ENCODE results near the gene KIR2DL1. TPM values are rescaled to one million over a fixed set of nuclear protein-coding genes. Genes with fewer than 3 reads are reported as not detected.
"Not testable (repeated sequence)": the region's sequence is repeated elsewhere in the genome, so short reads cannot be mapped to it uniquely, and the experiment has no call there.

Gene KIR2DL1
- total RNA-seq, result not detected

- H3K27me3 ChIP-seq (ENCODE audit: control insufficient read depth in 3 of 3, insufficient read depth in 3 of 3, low read length in 3 of 3); H3K27ac ChIP-seq (ENCODE audit: low read depth, low read length); H3K9me3 ChIP-seq (ENCODE audit: control insufficient read depth in 3 of 3, low read length in 3 of 3); H3K4me3 ChIP-seq (ENCODE audit: low read length in 3 of 3); H3K36me3 ChIP-seq (ENCODE audit: control insufficient read depth in 3 of 3, insufficient read depth in 3 of 3, low read length in 3 of 3); H3K4me1 ChIP-seq (ENCODE audit: control insufficient read depth in 3 of 3, insufficient read depth in 3 of 3, low read length in 3 of 3); H3K9ac ChIP-seq (ENCODE audit: low read depth in 1 of 3, low read length in 3 of 3): not testable (repeated sequence)
Measured at GRCh38 chr19:54769646-54770045, at the start of gene KIR2DL1. Gene KIR2DL1 (plus strand): TSS chr19:54769793. CDS start chr19:54769851, 58 bp downstream.

- no peak within 1 kb of the TSS for H3K4me3 ChIP-seq (ENCODE audit: low read length in 3 of 3)
- no peaks in the 10 kb centered on the region for H3K27me3 ChIP-seq (ENCODE audit: control insufficient read depth in 3 of 3, insufficient read depth in 3 of 3, low read length in 3 of 3)
- no peak within 1 kb of the TSS for H3K27ac ChIP-seq (ENCODE audit: low read depth, low read length)
- H3K4me1 ChIP-seq (ENCODE audit: control insufficient read depth in 3 of 3, insufficient read depth in 3 of 3, low read length in 3 of 3), result no peaks in the 10 kb centered on the region
- H3K9ac ChIP-seq (ENCODE audit: low read depth in 1 of 3, low read length in 3 of 3), result no peak within 1 kb of the TSS
- H3K36me3 ChIP-seq (ENCODE audit: control insufficient read depth in 3 of 3, insufficient read depth in 3 of 3, low read length in 3 of 3), result no peaks in the 10 kb centered on the region
- H3K9me3 ChIP-seq (ENCODE audit: control insufficient read depth in 3 of 3, low read length in 3 of 3), result peaks cover 0 to 13% (median 3%) of the 10 kb centered on the region in 3 donors
Measured at GRCh38 chr19:54724142-54724541, 45.5 kb upstream of the KIR2DL1 start, which contains the start of gene KIR3DL3. Gene KIR3DL3 (plus strand): TSS chr19:54724442. CDS start chr19:54724497, 55 bp downstream.

DNA sequence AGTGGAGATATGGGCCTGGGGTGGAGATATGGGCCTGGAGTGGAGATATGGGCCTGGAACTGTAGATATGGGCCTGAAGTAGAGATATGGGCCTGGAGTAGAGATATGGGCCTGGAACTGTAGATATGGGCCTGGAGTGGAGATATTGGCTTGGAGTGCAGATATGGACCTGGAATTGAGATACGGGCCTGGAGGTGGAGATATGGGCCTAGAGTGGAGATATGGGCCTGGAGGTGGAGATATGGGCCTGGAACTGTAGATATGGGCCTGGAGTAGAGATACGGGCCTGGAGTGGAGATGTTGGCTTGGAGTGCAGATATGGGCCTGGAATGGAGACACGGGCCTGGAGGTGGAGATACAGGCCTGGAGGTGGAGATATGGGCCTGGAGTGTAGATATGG is 44.9 kb upstream of the KIR2DL1 start:
- no peak overlapping the region for H3K27ac ChIP-seq (ENCODE audit: low read depth, low read length)
- no peak overlapping the region for H3K4me3 ChIP-seq (ENCODE audit: low read length in 3 of 3)
- H3K9me3 ChIP-seq (ENCODE audit: control insufficient read depth in 3 of 3, low read length in 3 of 3), result peaks cover 0 to 13% (median 3%) of the 10 kb centered on the region in 3 donors
- no peaks in the 10 kb centered on the region for H3K27me3 ChIP-seq (ENCODE audit: control insufficient read depth in 3 of 3, insufficient read depth in 3 of 3, low read length in 3 of 3)
- no peaks in the 10 kb centered on the region for H3K36me3 ChIP-seq (ENCODE audit: control insufficient read depth in 3 of 3, insufficient read depth in 3 of 3, low read length in 3 of 3)
- no peak overlapping the region for H3K9ac ChIP-seq (ENCODE audit: low read depth in 1 of 3, low read length in 3 of 3)
- H3K4me1 ChIP-seq (ENCODE audit: control insufficient read depth in 3 of 3, insufficient read depth in 3 of 3, low read length in 3 of 3), result no peaks in the 10 kb centered on the region

GRCh38 chr19:54725321-54725720 is 44.3 kb upstream of the KIR2DL1 start:
- no peaks in the 10 kb centered on the region for H3K36me3 ChIP-seq (ENCODE audit: control insufficient read depth in 3 of 3, insufficient read depth in 3 of 3, low read length in 3 of 3)
- H3K27me3 ChIP-seq (ENCODE audit: control insufficient read depth in 3 of 3, insufficient read depth in 3 of 3, low read length in 3 of 3), result no peaks in the 10 kb centered on the region
- H3K9me3 ChIP-seq (ENCODE audit: control insufficient read depth in 3 of 3, low read length in 3 of 3), result peaks cover 0 to 13% (median 3%) of the 10 kb centered on the region in 3 donors
- no peak overlapping the region for H3K4me3 ChIP-seq (ENCODE audit: low read length in 3 of 3)
- H3K27ac ChIP-seq (ENCODE audit: low read depth, low read length), result no peak overlapping the region
- no peaks in the 10 kb centered on the region for H3K4me1 ChIP-seq (ENCODE audit: control insufficient read depth in 3 of 3, insufficient read depth in 3 of 3, low read length in 3 of 3)
- H3K9ac ChIP-seq (ENCODE audit: low read depth in 1 of 3, low read length in 3 of 3), result no peak overlapping the region

DNA sequence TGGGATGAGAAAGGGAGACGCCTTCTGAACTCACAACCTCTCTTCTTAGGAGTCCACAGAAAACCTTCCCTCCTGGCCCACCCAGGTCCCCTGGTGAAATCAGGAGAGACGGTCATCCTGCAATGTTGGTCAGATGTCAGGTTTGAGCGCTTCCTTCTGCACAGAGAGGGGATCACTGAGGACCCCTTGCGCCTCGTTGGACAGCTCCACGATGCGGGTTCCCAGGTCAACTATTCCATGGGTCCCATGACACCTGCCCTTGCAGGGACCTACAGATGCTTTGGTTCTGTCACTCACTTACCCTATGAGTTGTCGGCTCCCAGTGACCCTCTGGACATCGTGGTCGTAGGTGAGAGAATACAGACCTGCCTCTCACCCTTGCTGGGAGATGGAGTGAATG is 42.0 kb upstream of the KIR2DL1 start:
- Histone ChIP-seq H3K4me1 (ENCODE audit: control insufficient read depth in 3 of 3, insufficient read depth in 3 of 3, low read length in 3 of 3) (no peaks in the 10 kb centered on the region), H3K27me3 (ENCODE audit: control insufficient read depth in 3 of 3, insufficient read depth in 3 of 3, low read length in 3 of 3) (no peaks in the 10 kb centered on the region), H3K4me3 (ENCODE audit: low read length in 3 of 3) (no peak overlapping the region), H3K9me3 (ENCODE audit: control insufficient read depth in 3 of 3, low read length in 3 of 3) (peaks cover 0 to 3% (median 0%) of the 10 kb centered on the region in 3 donors), H3K9ac (ENCODE audit: low read depth in 1 of 3, low read length in 3 of 3) (no peak overlapping the region), H3K36me3 (ENCODE audit: control insufficient read depth in 3 of 3, insufficient read depth in 3 of 3, low read length in 3 of 3) (no peaks in the 10 kb centered on the region), H3K27ac (ENCODE audit: low read depth, low read length) (no peak overlapping the region)

DNA sequence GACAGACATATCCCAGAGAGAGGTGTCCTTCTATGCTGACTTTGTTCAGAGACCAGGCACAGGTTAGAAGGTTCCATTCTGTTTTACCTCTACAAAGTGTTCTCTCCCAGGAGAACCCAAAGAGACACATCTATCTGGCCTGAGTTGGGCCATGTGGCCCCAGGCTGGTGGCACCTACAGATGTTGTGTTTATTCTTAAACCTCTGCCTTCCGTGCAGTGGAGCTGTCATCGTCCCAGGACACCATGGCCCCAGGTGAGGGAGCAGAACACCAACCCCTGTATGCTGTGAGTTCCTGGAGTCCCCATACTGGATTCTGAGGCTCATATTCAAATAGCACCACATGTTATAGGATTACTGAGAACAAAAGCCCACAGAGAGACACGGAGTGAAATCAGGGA is 41.4 kb upstream of the KIR2DL1 start:
- no peak overlapping the region for H3K9ac ChIP-seq (ENCODE audit: low read depth in 1 of 3, low read length in 3 of 3)

GRCh38 chr19:54729416-54730188 is 40.0 kb upstream of the KIR2DL1 start:
- Histone ChIP-seq H3K36me3 (ENCODE audit: control insufficient read depth in 3 of 3, insufficient read depth in 3 of 3, low read length in 3 of 3) (no peaks in the 10 kb centered on the region), H3K4me3 (ENCODE audit: low read length in 3 of 3) (no peak overlapping the region), H3K27ac (ENCODE audit: low read depth, low read length) (no peak overlapping the region), H3K9me3 (ENCODE audit: control insufficient read depth in 3 of 3, low read length in 3 of 3) (peaks cover 0 to 3% (median 0%) of the 10 kb centered on the region in 3 donors), H3K9ac (ENCODE audit: low read depth in 1 of 3, low read length in 3 of 3) (no peak overlapping the region), H3K4me1 (ENCODE audit: control insufficient read depth in 3 of 3, insufficient read depth in 3 of 3, low read length in 3 of 3) (no peaks in the 10 kb centered on the region), H3K27me3 (ENCODE audit: control insufficient read depth in 3 of 3, insufficient read depth in 3 of 3, low read length in 3 of 3) (no peaks in the 10 kb centered on the region)

More for the DNA sequence above, 41.4 kb upstream of the KIR2DL1 start:
- no peaks in the 10 kb centered on the region for H3K27me3 ChIP-seq (ENCODE audit: control insufficient read depth in 3 of 3, insufficient read depth in 3 of 3, low read length in 3 of 3)
- no peak overlapping the region for H3K4me3 ChIP-seq (ENCODE audit: low read length in 3 of 3)
- no peaks in the 10 kb centered on the region for H3K4me1 ChIP-seq (ENCODE audit: control insufficient read depth in 3 of 3, insufficient read depth in 3 of 3, low read length in 3 of 3)
- no peak overlapping the region for H3K27ac ChIP-seq (ENCODE audit: low read depth, low read length)
- H3K36me3 ChIP-seq (ENCODE audit: control insufficient read depth in 3 of 3, insufficient read depth in 3 of 3, low read length in 3 of 3), result no peaks in the 10 kb centered on the region
- H3K9me3 ChIP-seq (ENCODE audit: control insufficient read depth in 3 of 3, low read length in 3 of 3), result peaks cover 0 to 3% (median 0%) of the 10 kb centered on the region in 3 donors

- H3K9ac ChIP-seq (ENCODE audit: low read depth in 1 of 3, low read length in 3 of 3), result no peak overlapping the region
- no peaks in the 10 kb centered on the region for H3K27me3 ChIP-seq (ENCODE audit: control insufficient read depth in 3 of 3, insufficient read depth in 3 of 3, low read length in 3 of 3)
- H3K36me3 ChIP-seq (ENCODE audit: control insufficient read depth in 3 of 3, insufficient read depth in 3 of 3, low read length in 3 of 3), result no peaks in the 10 kb centered on the region
- no peaks in the 10 kb centered on the region for H3K9me3 ChIP-seq (ENCODE audit: control insufficient read depth in 3 of 3, low read length in 3 of 3)
- H3K27ac ChIP-seq (ENCODE audit: low read depth, low read length), result no peak overlapping the region
- no peak overlapping the region for H3K4me3 ChIP-seq (ENCODE audit: low read length in 3 of 3)
- H3K4me1 ChIP-seq (ENCODE audit: control insufficient read depth in 3 of 3, insufficient read depth in 3 of 3, low read length in 3 of 3), result no peaks in the 10 kb centered on the region
Measured at GRCh38 chr19:54731191-54731590, 38.4 kb upstream of the KIR2DL1 start.

GRCh38 chr19:54738306-54738705 is 31.3 kb upstream of the KIR2DL1 start, which contains the start of gene KIR2DL3:
Gene KIR2DL3 (plus strand): TSS chr19:54738513. CDS start chr19:54738546, 33 bp downstream.
- H3K36me3 ChIP-seq (ENCODE audit: control insufficient read depth in 3 of 3, insufficient read depth in 3 of 3, low read length in 3 of 3); H3K27me3 ChIP-seq (ENCODE audit: control insufficient read depth in 3 of 3, insufficient read depth in 3 of 3, low read length in 3 of 3); H3K9ac ChIP-seq (ENCODE audit: low read depth in 1 of 3, low read length in 3 of 3); H3K9me3 ChIP-seq (ENCODE audit: control insufficient read depth in 3 of 3, low read length in 3 of 3); H3K4me1 ChIP-seq (ENCODE audit: control insufficient read depth in 3 of 3, insufficient read depth in 3 of 3, low read length in 3 of 3); H3K27ac ChIP-seq (ENCODE audit: low read depth, low read length); H3K4me3 ChIP-seq (ENCODE audit: low read length in 3 of 3): not testable (repeated sequence)

DNA sequence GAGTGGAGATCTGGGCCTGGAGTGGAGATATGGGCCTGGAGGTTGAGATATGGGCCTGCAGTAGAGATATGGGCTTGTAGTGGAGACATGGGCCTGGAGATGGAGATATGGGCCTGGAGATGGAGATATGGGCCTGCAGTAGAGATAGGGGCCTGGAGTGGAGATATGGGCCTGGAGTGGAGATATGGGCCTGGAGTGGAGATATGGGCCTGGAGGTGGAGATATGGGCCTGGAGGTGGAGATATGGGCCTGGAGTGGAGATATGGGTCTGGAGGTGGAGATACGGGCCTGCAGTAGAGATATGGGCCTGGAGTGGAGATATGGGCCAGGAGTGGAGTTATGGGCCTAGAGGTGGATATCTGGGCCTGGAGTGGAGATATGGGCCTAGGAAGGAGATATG is 30.9 kb upstream of the KIR2DL1 start:
- no peaks in the 10 kb centered on the region for H3K9me3 ChIP-seq (ENCODE audit: control insufficient read depth in 3 of 3, low read length in 3 of 3)
- H3K4me1 ChIP-seq (ENCODE audit: control insufficient read depth in 3 of 3, insufficient read depth in 3 of 3, low read length in 3 of 3), result no peaks in the 10 kb centered on the region
- H3K4me3 ChIP-seq (ENCODE audit: low read length in 3 of 3), result no peak overlapping the region
- no peaks in the 10 kb centered on the region for H3K27me3 ChIP-seq (ENCODE audit: control insufficient read depth in 3 of 3, insufficient read depth in 3 of 3, low read length in 3 of 3)
- H3K27ac ChIP-seq (ENCODE audit: low read depth, low read length), result no peak overlapping the region
- no peaks in the 10 kb centered on the region for H3K36me3 ChIP-seq (ENCODE audit: control insufficient read depth in 3 of 3, insufficient read depth in 3 of 3, low read length in 3 of 3)
- H3K9ac ChIP-seq (ENCODE audit: low read depth in 1 of 3, low read length in 3 of 3), result no peak overlapping the region

Measured in skeletal muscle tissue (tissue), 4 donors.